Breast epithelium (tissue), 3 donors: Measurements from ENCODE around the gene TRPM3.

Experiments
- POLR2A ChIP-seq: fragments of 450-650 bp; IDR thresholded peaks from one replicate; pipeline ENCODE4 v1.6.1; 2016; ENCODE audit warnings: antibody characterized with exemption, mild to moderate bottlenecking, moderate library complexity
- TF ChIP-seq, protein P1 (sequence below), 3 donors: fragments of 450-650 bp; IDR thresholded peaks; one replicate each; pipeline ENCODE4 v1.5.1; 2016 to 2017; ENCODE audit warnings: antibody characterized with exemption in 3 of 3, mild to moderate bottlenecking in 3 of 3, moderate library complexity in 3 of 3

DNA sequence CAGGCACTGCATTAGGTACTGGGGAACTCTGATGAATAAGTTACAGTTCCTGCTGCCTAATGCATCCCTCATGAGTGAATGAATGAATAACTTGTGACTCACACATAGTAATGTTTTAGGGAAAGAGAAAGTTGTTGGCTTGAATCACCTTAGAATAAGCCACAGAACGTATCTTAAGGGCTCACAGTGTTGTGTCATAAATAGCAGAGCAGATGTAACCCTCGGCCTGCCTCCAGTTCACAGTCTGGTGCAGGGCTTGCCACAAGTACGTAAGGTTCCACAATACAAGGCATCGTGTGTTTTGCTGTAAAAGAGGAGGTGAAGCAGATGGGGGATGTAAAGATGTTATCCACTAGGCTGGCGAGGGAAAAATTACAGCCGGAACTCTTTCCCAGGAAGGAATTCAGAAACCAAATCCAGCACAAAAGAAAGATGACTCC is 218.7 kb downstream of the TRPM3 start:
- no peak for TF ChIP-seq POLR2A
- TF ChIP-seq, protein P1, sequence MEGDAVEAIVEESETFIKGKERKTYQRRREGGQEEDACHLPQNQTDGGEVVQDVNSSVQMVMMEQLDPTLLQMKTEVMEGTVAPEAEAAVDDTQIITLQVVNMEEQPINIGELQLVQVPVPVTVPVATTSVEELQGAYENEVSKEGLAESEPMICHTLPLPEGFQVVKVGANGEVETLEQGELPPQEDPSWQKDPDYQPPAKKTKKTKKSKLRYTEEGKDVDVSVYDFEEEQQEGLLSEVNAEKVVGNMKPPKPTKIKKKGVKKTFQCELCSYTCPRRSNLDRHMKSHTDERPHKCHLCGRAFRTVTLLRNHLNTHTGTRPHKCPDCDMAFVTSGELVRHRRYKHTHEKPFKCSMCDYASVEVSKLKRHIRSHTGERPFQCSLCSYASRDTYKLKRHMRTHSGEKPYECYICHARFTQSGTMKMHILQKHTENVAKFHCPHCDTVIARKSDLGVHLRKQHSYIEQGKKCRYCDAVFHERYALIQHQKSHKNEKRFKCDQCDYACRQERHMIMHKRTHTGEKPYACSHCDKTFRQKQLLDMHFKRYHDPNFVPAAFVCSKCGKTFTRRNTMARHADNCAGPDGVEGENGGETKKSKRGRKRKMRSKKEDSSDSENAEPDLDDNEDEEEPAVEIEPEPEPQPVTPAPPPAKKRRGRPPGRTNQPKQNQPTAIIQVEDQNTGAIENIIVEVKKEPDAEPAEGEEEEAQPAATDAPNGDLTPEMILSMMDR (IDR thresholded peaks at IDR 0.05): no peak
